ENCODE measurements around the gene AWAT2. TPM values are rescaled to one million over a fixed set of nuclear protein-coding genes. Genes with fewer than 3 reads are reported as not detected.

AWAT2 gene, protein sequence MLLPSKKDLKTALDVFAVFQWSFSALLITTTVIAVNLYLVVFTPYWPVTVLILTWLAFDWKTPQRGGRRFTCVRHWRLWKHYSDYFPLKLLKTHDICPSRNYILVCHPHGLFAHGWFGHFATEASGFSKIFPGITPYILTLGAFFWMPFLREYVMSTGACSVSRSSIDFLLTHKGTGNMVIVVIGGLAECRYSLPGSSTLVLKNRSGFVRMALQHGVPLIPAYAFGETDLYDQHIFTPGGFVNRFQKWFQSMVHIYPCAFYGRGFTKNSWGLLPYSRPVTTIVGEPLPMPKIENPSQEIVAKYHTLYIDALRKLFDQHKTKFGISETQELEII
- polyA plus RNA-seq (ENCODE audit: insufficient read length in 3 of 3), result not detected

DNA sequence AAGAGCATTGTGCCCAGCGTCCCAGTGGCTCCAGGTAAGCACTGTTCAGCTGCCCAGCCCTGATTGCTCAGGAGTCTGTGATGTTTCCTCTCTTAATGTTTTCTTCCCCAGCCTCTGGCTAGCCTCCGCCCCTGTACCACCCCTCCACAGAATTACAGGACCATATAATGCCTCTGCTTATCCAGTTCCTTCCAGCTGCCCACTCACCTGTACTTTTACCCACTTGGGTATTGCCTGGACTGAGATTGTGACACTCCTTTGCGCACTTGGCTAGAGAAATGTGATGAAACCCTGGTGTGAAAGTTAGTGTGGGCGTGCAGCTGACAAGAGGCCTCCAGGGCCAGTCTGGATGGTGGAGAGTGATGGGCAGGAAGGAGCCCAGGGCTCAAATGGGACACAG lies at the start of gene AWAT2:
Gene AWAT2 (minus strand): TSS at position 14 of the 400 bp plus-strand sequence. CDS start 6 bp downstream, at position 8.
- DNase-seq (ENCODE audit: low read depth in 3 of 3, low spot score in 2 of 3), result no peak

DNA sequence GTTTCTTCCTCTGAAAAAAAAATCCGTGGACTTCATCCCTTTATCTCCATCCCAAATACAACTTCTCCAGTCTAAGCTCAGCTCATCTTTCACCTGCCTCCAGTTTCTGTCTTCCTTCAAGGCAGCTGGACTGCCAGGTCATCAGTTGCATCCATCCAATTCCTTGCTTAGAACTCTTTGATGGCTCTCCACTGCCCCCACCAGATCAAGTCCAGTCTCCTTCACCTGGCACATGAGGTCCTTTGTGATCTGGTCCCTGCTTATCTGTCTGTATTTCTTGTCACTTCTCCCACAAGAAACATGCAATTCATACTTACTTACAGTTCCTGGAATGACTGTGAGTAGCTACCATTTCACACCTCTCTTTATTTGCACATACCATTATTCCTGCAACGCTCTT lies 46.3 kb upstream of the AWAT2 start:
- DNase-seq (ENCODE audit: low read depth in 3 of 3, low spot score in 2 of 3), result no peak

DNA sequence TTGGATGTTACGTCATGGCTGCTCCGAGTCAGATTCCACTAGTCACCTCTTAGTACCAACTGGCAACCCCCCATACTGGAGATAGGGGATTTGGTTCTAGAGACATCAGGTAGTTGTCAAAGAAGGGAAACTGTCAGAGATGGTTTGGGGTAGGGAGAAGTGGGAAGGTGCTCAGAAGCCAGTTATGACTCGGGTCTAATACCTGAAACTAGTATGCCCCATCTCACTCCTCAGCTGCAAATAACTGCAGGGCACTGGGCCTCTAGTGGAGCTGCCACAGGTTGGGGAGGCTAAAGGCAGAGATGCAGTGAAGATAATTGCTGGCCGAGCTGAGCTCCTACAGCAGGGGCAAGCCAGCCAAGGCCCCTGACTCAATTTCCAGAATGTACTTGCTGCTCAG lies 42.5 kb upstream of the AWAT2 start:
- DNase-seq (ENCODE audit: low read depth in 3 of 3, low spot score in 2 of 3), result no peak

DNA sequence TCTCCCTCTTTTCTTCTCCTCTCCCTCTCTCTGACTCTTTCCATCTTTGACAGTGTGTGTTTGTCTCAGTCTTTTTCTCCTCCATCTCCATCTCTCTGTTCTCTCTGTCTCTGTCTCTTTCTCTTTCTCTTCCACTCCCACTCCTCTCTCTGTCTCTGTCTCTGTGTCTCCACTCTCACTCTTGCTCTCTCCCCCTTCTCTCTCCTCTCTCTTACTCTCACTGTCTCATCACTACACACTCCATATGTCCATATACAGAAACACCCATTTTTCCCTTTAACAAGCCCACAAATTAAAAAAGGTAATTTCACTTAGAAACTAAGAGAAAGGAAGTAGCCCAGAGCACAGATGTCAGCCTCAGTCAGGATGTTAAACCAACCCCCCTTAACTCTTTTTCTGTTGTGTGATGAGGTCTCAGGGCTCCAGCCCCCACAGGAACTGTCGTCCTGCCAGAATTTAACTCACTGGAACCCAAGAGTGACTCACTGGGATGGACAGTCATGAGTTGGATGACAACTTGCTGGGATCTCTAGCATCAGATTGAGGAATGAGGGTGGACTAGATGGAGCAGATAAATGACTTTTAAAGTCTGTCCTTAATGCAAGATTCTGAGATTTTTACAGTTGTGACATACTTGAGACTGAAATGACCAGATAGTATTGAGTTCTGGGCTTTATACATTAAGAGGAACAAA lies 40.0 kb upstream of the AWAT2 start:
- DNase-seq (ENCODE audit: low read depth in 3 of 3, low spot score in 2 of 3), result no peak

DNA sequence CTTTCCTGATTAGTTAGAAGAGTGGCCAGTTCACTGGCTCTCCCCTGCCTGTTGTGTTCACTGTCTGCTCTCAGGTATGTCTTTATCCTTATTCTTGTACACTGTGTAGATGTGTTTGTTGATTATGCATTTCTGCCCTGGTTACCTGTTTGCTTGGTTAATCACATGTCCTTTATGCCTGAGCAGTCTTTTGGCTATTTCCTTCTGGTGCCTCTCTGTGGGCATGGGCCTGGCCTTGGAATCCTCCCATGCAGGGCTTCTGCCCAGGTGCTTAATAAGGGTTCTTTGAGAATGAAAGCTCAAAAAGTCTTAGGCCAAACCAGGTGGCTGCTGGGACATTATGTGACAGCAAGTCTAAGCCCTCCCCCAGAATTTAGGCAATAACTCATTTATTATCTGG lies 39.0 kb upstream of the AWAT2 start:
- DNase-seq (ENCODE audit: low read depth in 3 of 3, low spot score in 2 of 3), result no peak

DNA sequence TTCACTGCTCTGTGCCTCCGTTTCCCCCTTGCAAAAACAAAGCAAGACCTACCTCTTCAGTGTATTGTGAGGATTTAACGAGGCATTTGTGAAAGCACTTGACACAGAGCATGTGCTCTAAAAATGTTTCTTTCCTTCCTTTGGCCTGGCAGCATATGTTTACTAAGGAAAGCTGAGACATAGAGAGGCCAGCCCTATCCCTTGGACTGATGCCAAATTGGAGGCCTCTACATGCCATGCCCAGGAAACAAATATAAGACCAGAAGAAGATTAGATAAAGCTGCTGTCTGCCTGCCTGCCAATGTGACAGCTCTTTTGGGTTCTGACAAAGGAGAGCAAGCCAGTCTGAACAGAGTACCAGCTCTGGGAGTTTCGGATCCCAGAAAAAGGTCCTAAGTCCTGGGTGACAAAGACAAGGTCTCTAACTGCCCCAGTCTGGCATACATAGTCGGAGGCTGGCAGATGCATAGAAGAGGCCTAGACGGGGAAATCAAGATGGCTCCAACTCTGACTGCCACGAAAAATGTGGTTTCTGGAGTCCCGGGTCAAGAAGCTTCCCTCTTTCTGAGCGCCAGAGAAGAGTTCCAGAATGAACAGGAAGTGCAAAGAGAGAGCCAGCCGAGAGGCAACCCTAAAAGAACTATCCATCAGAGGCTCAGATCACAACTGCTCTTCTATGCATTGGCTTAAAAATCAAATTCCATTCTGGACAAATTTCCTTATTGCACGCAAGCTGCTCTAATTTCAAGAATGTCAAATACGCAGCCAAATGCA lies 38.3 kb upstream of the AWAT2 start:
- peak in 1 of 3 donors; percentile 4 for DNase-seq (ENCODE audit: low read depth in 3 of 3, low spot score in 2 of 3)

DNA sequence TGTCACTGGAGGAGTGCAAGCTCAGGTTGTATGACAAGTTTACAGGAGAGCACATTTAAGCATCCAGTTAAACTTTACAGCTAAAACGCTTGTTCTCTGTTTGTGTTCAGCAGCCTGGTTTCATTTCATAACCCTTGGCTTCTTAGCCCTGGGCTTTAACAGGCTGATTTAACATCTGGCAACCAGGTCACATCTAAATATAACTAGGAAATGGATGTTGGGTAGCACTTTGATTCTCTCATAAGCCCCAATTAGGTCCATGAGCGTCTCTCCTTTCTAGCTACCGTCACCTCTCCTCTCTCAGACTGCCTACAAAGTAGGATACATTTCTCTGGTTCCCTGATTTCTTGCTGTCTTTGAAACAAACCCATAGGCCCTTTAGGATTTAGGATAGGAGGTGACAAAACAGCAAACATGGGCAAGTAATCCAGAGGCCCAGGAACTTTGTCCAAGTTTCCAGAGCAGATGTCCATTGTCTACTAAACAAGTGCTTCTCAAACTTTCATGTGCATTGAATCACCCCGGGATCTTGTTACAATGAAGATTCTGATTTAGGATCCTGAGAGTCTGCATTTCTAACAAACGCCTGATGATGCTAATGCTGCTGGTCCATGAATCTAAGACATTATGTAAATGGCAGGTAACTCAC lies 35.0 kb upstream of the AWAT2 start:
- DNase-seq (ENCODE audit: low read depth in 3 of 3, low spot score in 2 of 3), result no peak

DNA sequence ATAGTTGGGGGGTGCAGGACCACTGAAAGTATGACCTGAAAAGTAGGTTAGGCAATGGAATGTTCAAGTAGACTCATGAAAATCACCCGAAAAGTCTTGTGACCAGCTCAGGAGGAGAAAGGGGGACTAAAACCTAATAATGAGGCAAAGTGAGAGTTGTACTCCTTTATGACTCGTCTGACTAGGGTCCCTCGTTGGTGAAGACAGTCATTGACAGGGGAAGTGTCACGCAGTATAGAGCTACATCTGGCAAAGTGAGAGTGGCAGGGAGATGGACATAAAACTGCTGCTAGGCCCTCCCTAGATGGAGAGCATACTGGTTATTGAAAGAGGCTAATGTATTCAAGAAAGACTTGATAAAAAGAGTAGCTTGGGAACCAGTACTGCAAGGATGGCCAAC lies 33.0 kb upstream of the AWAT2 start:
- DNase-seq (ENCODE audit: low read depth in 3 of 3, low spot score in 2 of 3), result no peak

DNA sequence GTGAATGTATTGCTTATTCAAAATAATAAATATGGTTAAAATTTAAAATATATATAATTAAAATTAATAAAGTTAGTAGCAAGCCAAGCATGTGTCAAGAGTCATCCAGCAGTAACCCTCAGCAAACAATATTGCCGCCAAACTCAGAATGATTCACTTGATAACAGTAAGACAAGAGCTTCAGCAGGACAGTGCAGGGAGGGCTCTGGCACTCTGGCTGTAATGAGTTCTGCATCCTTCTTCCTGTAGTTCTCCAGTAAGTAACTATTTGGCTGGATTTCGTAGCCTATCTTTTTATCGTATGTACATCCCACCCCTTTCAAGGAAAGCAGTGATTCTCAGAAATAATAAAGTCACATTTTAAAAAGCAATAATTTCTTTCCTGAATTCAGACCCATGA lies 30.1 kb upstream of the AWAT2 start:
- DNase-seq (ENCODE audit: low read depth in 3 of 3, low spot score in 2 of 3), result no peak

DNA sequence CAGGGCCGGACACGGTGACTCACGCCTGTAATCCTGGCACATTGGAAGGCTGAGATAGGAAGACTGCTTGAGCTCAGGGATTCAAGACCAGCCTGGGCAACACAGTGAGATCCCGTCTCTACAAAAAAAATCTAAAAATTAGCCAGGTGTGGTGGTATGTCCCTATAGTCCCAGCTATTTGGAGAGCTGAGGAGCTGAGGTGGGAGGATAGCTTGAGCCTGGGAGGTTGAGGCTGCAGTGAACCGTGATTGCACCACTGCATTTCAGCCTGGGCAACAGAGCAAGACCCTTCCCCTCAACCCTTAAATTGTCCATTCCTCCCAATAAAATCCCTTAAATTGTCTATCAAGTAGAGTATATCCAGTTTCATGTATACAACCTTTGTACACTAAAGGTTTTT lies 29.6 kb upstream of the AWAT2 start:
- no peak for DNase-seq (ENCODE audit: low read depth in 3 of 3, low spot score in 2 of 3)

DNA sequence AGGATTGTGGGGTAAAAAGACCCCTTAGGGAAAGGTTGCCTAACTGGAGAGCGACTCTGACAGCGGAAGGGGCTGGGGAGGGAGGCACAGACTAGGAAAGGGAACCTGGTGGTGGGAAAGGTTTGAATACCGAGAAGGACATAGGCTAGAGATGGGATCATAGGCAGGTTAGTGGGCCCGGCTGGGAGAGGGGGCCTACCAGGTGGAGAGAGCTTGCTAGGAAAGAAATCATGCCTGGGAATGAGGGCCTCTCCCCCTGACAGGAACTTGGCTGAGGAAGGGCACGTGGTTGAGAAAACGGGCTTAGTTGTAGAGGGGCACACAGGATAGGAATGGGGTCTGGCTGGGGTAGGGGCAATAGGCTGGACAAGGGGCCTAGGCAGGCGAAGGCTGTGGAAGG lies 16.9 kb upstream of the AWAT2 start:
- DNase-seq (ENCODE audit: low read depth in 3 of 3, low spot score in 2 of 3), result no peak

DNA sequence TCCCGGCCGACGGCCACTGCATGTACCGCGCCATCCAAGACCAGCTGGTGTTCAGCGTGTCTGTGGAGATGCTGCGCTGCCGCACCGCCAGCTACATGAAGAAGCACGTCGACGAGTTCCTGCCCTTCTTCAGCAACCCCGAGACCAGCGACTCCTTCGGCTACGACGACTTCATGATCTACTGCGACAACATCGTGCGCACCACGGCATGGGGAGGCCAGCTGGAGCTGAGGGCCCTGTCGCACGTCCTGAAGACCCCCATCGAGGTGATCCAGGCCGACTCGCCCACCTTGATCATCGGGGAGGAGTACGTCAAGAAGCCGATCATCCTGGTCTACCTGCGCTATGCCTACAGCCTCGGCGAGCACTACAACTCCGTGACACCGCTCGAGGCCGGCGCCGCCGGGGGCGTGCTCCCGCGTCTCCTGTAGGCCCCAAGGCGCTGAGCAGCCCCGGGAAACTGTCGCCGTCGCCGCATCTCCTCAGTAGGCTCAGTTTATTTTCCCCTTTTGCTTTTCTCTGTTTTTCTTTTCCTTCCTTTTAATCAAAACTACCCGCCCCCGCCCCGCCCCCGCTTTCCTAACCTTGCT lies 13.3 kb upstream of the AWAT2 start:
- DNase-seq (ENCODE audit: low read depth in 3 of 3, low spot score in 2 of 3), result no peak

DNA sequence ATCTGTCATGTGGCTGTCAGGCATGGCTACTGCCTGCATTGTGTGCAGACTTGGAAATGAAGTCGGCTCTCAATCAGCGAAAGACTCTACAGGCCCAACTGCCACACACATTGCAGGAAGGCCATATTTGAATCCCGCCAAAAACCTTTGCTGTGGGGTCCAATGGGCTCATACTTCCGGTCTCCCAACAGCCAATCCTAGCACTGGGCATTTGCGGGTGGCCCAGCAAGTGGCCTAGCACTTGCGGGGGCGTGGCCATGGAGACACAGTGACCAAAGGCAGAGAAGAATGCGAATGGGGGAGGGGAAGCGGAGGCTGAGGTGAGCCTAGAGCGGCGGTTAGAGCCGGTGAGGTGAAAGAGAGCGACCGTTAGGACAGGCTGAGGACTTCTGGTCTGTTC lies 12.3 kb upstream of the AWAT2 start, which contains the start of gene OTUD6A:
Gene OTUD6A (plus strand): TSS at position 382 of the 400 bp plus-strand sequence. CDS start 68 bp downstream, outside the sequence.
- DNase-seq (ENCODE audit: low read depth in 3 of 3, low spot score in 2 of 3), result no peak

DNA sequence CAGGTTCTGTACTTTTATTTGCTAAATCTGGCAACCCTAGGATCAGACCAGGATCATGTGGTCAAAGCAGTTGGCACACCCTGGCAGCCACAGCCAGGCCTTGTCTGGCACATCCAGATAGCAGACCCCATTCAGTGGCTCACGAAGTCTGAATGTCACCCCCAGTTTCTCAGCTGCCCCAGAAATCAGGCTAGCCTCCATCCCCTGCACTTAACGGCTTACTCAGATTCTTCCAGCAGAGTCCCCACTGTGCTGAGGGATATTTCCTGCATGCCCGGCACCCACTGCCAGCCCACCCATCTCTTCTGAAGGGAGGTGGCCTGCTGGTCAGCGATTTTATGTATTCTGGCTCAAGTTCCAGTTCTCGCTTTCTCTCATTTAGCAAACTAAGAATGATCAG lies 4.7 kb upstream of the AWAT2 start:
- no peak for DNase-seq (ENCODE audit: low read depth in 3 of 3, low spot score in 2 of 3)

DNA sequence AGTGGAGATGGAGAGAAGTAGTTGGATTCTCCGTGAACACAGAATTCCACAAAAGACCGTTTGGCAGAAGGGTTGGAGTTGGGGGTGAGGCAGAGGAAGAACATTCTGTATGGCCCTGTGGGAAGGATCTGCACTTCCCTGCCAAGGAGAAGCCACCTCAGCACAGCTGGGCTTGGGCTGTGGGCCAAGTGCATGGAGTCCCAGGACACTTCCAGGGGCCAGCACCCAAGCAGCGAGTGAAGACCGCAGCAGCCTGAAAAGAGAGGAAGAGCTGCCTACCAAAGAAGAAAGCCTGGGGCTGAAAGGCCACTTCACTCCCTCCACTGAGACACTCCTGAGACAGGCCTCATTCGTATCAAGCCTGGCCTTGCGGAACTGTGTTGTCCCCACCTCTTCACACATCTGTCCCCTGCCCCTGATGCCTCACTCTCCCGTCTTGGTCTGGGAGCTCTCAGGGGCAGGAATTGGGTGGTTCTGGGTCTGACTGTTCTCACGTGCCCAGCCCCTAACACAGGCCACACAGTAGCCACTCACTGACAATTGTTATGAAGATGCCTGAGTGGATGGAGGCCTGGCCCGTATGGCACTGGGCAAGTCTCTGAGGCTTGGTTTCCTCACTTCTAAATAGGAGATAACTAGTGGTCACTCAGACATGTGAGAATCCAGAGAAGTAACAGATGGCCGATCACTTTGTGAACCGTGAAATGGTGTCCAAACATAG lies 3.3 kb upstream of the AWAT2 start:
- no peak for DNase-seq (ENCODE audit: low read depth in 3 of 3, low spot score in 2 of 3)

DNA sequence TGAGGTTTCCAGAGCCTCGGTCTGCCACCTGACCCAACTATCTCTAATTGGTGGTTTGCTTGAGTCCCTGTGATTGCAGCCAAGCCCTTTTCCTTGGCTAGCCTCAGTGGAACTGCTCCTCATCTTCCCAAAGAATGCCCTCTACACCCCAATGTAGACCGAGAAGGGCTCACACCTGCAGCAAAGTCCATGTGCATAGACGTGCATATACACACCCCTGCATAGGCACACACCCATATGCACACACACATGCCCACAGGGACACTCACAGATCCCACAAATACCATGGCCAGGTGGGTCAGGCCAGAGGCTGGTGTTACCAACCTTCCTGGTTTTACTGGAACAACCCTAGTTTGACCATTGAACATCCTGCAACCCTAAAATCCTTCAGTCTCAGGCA lies 332 bp downstream of the AWAT2 start:
- no peak for DNase-seq (ENCODE audit: low read depth in 3 of 3, low spot score in 2 of 3)

DNA sequence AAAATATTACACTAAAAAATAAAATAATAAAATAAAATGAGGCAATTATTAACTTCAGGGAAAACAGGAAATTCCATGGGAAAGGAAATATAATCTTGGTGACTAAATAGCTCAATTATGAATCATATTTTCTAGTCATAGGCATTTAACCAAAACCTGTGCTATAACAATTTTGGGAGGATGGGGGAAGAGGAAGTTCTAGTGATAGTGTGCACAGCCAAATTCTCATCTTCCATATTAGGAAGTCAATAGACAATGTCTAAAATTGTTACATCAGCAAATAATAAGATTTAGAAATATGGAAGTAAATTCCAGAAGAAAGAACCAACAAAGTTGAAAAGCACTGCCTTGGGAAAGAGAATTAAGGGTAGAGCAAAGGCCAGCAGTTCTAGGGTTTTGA lies 2.8 kb downstream of the AWAT2 start:
- DNase-seq (ENCODE audit: low read depth in 3 of 3, low spot score in 2 of 3), result no peak

DNA sequence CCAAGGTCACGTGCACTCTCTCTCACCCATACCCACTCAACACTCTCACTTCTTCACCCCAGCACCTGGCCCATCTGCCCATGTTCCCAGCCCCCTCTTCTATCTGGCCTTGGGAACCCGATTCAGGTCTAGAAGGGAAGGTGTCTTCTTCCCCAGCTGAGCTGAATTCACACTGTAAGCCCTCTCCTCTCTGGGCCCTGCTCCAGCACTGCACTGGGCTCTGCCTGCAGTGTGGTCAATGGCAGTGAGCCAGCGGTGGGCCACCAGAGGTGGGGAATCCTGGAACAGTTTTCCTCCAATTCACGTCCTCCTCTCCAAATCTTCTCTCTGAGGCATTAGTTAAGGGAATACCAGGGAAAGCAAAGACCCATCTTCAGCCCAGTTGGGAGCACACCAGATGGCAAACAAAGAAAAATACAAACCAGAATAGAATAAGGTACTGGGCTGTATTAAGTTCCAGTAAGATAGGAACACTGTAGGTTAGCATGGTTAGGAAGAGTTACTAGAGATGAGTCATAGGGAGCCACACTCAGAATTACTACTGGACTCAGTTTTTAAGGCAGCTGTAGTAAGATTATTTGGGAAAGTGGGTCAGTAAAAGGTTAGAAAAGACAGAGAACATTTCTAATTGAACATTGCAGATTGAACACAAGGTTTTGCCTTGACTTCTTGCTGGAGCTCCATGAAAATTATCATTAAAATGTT lies 5.0 kb downstream of the AWAT2 start:
- no peak for DNase-seq (ENCODE audit: low read depth in 3 of 3, low spot score in 2 of 3)

DNA sequence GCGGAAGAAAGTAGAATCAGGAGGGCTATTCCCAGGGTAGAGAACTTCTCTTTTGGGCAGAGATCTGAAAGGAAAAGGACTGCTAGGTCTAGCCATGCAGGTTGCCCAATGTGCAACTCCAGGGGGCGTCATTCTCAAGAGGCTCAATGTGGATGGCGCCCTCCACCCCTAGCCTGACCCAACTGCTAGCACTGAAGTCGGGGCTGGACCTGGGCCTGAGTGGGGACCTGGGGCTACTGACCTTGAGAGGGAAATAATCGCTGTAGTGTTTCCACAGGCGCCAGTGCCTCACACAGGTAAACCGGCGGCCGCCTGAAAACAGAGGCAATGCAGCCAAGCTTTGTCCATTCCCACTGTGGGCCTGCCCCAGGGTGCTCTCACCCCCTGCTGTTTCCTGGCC lies 6.1 kb downstream of the AWAT2 start:
- DNase-seq (ENCODE audit: low read depth in 3 of 3, low spot score in 2 of 3), result no peak

All from right renal cortex interstitium (tissue), 3 donors.